Osteoblast (primary cell): ENCODE results near the gene ADCY9. TPM values are rescaled to one million over a fixed set of nuclear protein-coding genes. Genes with fewer than 3 reads are reported as not detected.

ENCODE experiments used
- DNase-seq: peaks from one replicate; pipeline ENCODE4 v3.0.0; 2011; ENCODE audit warnings: low spot score, mixed read lengths; ENCODE audit not compliant: insufficient read length; ENCODE audit errors: missing footprints
- H2AFZ ChIP-seq: 2 replicates; pipeline ENCODE4 v1.6.0; 2011; ENCODE audit warnings: mild to moderate bottlenecking, low read length
- H3K27ac ChIP-seq: 2 replicates; pipeline ENCODE4 v1.5.1; 2011; ENCODE audit warnings: mild to moderate bottlenecking, low read depth, low read length, moderate library complexity
- H3K27me3 ChIP-seq: 2 replicates; pipeline ENCODE4 v1.6.0; 2012; ENCODE audit warnings: mild to moderate bottlenecking, control low read depth, inconsistent platforms, low read length, moderate library complexity; ENCODE audit not compliant: insufficient read depth
- H3K36me3 ChIP-seq: 2 replicates; pipeline ENCODE4 v1.5.1; 2011; ENCODE audit warnings: mild to moderate bottlenecking, low read length, control low read depth, moderate library complexity; ENCODE audit not compliant: insufficient read depth
- H3K4me1 ChIP-seq: 2 replicates; pipeline ENCODE4 v1.5.1; 2011; ENCODE audit warnings: mild to moderate bottlenecking, low read length, control low read depth, moderate library complexity; ENCODE audit not compliant: insufficient read depth
- H3K4me2 ChIP-seq: 2 replicates; pipeline ENCODE4 v1.6.0; 2011; ENCODE audit warnings: mild to moderate bottlenecking, low read length; ENCODE audit not compliant: insufficient read depth
- H3K4me3 ChIP-seq: fragments of 200-600 bp; sonication (generic); 3 replicates; pipeline ENCODE4 v1.5.1; 2012; ENCODE audit warnings: mild to moderate bottlenecking, low read length, inconsistent platforms; ENCODE audit not compliant: insufficient read depth
- H3K79me2 ChIP-seq: 2 replicates; pipeline ENCODE4 v1.6.0; 2012; ENCODE audit warnings: mild to moderate bottlenecking, low read length, control low read depth, inconsistent platforms; ENCODE audit not compliant: insufficient read depth
- H3K9me3 ChIP-seq: 2 replicates; pipeline ENCODE4 v1.5.1; 2011; ENCODE audit warnings: low read depth, low read length, control low read depth
- H4K20me1 ChIP-seq: 2 replicates; pipeline ENCODE4 v1.6.0; 2012; ENCODE audit warnings: mild to moderate bottlenecking, low read length, control low read depth; ENCODE audit not compliant: insufficient read depth
- total RNA-seq: library from RNA; depleted of rRNA; stranded (reverse); fragments of >200 nt; gene quantifications from 2 replicates; pipeline ENCODE4 v1.2.3, GENCODE V29; 2012
- TF ChIP-seq, protein P1 (sequence below): IDR thresholded peaks from 2 replicates; pipeline ENCODE4 v1.5.1; 2011; ENCODE audit warnings: mild to moderate bottlenecking, low read depth, low read length, moderate library complexity; ENCODE audit errors: extremely low read depth

The ADCY9 gene
- total RNA-seq, result 27.4 and 29.3 TPM in 2 replicates

DNA sequence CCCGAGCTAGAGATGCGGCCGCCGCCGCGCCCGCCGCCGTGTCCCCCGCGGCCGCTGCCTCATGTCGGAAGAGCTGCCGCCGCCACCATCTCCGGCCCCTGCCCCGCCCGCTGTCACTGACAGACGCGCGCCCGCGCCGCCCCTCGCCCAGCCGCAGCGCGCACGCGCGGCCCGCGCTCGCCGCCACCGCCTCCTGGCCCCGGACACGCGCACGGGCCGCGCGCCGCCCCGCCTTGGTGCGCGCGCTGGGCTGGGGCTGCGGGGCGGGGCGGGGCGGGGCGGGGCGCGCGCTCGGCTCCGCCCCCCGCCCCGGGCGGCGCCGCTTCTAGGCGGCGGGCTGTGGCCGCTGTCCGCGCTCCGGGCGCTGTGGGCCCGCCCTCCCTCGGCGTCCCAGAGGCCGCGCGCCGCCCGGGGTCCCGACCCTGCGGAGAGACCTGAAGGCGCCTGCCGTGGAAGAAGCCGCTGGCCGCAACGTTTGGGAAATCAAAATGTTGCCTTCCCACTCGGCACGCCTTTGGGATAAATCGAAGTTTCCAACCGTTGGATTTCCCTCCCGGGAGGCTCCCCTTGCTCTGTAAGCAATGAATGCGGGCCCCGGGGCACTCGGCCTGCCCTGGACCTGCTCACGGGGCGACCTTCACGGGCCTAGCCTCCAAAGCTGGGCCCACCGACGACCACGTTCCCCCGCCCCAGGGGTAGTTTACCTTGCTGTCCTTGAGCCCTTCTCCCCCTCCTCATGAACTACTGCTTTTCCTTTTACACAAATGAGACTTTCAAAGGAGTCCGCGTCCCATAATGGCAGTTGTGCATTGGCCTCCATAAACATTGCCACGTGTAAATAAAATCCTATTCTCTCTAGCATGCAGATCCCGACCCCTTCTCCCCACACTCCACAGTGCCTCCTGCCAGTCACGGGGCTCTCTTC lies at the start of gene ADCY9:
Gene ADCY9 (minus strand): TSS at position 118 of the 925 bp plus-strand sequence. CDS start 1,000 bp downstream, outside the sequence.
- peaks cover 32% of the 10 kb centered on the region for H3K79me2 ChIP-seq
- peaks cover 18% of the 10 kb centered on the region for H4K20me1 ChIP-seq
- H3K9me3 ChIP-seq, result no peaks in the 10 kb centered on the region
- H2AFZ ChIP-seq, result peak within 1 kb of the TSS; percentile 89
- TF ChIP-seq, protein P1, sequence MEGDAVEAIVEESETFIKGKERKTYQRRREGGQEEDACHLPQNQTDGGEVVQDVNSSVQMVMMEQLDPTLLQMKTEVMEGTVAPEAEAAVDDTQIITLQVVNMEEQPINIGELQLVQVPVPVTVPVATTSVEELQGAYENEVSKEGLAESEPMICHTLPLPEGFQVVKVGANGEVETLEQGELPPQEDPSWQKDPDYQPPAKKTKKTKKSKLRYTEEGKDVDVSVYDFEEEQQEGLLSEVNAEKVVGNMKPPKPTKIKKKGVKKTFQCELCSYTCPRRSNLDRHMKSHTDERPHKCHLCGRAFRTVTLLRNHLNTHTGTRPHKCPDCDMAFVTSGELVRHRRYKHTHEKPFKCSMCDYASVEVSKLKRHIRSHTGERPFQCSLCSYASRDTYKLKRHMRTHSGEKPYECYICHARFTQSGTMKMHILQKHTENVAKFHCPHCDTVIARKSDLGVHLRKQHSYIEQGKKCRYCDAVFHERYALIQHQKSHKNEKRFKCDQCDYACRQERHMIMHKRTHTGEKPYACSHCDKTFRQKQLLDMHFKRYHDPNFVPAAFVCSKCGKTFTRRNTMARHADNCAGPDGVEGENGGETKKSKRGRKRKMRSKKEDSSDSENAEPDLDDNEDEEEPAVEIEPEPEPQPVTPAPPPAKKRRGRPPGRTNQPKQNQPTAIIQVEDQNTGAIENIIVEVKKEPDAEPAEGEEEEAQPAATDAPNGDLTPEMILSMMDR, result no peak
- H3K36me3 ChIP-seq, result peaks cover 12% of the 10 kb centered on the region
- peak; percentile 100 for DNase-seq
- peak within 1 kb of the TSS; percentile 76 for H3K4me3 ChIP-seq
- H3K4me1 ChIP-seq, result peaks cover 29% of the 10 kb centered on the region
- peak within 1 kb of the TSS; percentile 44 for H3K27ac ChIP-seq
- peak within 1 kb of the TSS; percentile 83 for H3K4me2 ChIP-seq
- H3K27me3 ChIP-seq, result no peaks in the 10 kb centered on the region

DNA sequence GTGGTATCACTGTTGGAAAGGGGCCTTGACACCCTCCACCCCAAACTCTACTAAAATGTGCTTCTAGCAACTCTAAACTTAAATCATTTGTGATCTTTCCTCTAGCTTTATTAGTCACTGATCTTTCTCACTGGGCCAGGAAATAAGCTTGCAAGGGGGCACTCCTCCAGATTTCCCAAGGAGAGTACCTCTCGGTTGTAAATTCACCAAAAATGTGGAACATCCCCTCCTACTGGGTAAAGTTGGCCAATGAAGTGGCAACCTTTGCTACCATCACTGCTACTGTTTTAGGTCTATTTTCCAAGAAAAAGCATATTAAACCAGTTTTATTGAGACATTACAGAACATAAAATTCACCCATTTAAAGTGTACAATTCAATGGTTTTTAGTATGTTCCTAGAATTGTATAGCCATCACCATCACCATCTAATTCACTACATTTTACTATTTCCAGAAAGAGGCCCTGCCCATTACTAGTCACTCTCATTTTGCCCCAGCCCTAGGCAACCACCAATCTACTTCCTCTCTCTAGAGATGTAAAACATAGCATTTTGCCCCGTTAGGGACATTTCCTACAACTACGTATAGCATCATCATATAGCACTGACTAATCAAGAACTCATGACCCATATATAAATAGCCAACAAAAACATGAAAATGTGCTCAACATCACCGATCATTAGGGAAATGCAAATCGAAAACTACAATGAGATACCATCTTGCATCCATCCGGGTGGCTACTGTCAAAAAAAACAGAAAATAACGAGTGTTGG lies 44.6 kb upstream of the ADCY9 start:
- no peak overlapping the region for H3K27ac ChIP-seq
- no peak overlapping the region for H3K4me2 ChIP-seq
- H3K4me1 ChIP-seq, result no peaks in the 10 kb centered on the region
- H3K9me3 ChIP-seq, result no peaks in the 10 kb centered on the region
- H2AFZ ChIP-seq, result no peak overlapping the region
- H4K20me1 ChIP-seq, result no peaks in the 10 kb centered on the region
- peaks cover 7% of the 10 kb centered on the region for H3K27me3 ChIP-seq
- H3K36me3 ChIP-seq, result no peaks in the 10 kb centered on the region
- DNase-seq, result no peak
- H3K4me3 ChIP-seq, result no peak overlapping the region
- H3K79me2 ChIP-seq, result no peaks in the 10 kb centered on the region
- TF ChIP-seq, protein P1, result peak; percentile 27

DNA sequence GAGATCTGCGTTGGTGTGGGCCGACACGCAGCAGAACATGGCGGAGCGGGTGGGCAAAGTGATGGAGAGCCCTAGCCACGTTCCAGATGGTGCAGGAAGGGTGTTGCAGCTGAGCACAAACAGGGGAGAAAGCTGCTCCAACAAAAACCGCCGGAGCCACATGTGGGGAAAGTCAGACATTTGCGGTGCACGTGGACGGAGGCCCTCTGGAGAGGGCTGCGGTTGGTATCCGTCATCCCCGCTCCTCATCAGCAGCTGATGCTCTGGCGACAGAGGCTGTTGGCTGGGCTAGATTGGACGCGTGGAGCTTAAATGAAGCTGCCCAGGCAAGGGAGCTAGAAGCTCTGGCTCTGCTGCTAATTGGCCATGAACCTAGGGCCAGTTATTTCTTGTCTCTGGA lies 43.5 kb upstream of the ADCY9 start:
- Histone ChIP-seq H3K9me3 (no peaks in the 10 kb centered on the region), H4K20me1 (no peaks in the 10 kb centered on the region), H3K4me1 (no peaks in the 10 kb centered on the region), H3K36me3 (no peaks in the 10 kb centered on the region), H3K27ac (no peak overlapping the region), H3K79me2 (no peaks in the 10 kb centered on the region), H3K4me2 (no peak overlapping the region), H3K4me3 (no peak overlapping the region), H2AFZ (no peak overlapping the region), H3K27me3 (peaks cover 7% of the 10 kb centered on the region)
- TF ChIP-seq, protein P1, result no peak
- DNase-seq, result no peak
